HG02678 (cell line): ENCODE data around the gene MATN1.

ENCODE experiments used
- ATAC-seq: cut with Tn5 transposase; IDR thresholded peaks from one replicate; pipeline ENCODE4 v1.9.1; 2021; ENCODE audit warnings: mild to moderate bottlenecking, moderate library complexity; ENCODE audit not compliant: unreplicated experiment

The MATN1 gene

DNA sequence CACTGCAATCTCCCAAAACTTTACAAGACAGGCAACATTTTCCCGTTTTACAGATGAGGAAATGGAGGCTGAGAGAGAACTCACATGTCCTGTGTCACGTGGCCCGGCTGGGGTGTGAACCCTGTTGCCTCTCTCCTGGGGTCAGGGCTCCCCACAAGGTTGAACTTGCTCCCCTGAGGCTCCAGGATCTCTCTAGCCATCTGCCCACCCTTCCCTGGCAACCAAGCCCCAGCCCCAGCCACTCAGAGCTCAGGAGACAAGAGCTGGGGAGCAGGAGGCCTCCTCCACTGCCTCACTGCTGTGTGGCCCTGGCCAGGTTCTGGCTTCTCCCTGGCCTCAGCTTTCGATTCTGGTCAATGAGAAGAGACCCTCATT lies 22.4 kb upstream of the MATN1 start:
- ATAC-seq = no peak

DNA sequence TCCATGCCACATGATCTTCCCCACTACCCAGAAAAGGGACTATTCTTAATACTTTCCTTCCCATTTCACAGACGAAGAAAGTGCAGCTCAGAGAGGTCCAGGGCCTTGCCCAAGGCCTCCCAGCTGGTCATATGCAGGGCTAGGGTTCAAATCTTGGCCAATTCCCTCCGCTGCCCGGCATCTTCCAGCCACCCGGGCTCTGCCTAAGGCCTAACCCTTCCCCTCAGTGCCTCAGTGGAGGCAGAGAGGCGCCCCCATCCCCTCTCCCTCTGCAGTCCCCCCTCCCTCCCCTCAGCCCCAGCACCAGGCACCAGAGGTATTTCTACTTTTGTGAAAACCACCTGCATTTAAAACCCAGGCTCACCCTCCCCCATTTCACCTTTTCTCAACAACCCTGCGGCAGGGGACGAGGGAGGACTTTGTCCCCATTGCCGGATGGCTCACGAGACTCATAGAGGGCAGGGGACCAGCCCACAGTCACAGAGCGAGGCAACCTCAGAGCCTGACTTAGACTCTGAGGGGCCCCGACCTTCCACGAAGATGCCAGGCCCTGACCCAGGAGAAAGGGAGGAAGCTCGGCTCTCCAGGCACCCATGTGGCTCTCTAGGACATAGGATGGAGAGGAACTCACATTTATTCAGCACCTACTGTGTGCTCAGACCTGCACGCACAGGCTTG lies 21.9 kb upstream of the MATN1 start:
- ATAC-seq = no peak

DNA sequence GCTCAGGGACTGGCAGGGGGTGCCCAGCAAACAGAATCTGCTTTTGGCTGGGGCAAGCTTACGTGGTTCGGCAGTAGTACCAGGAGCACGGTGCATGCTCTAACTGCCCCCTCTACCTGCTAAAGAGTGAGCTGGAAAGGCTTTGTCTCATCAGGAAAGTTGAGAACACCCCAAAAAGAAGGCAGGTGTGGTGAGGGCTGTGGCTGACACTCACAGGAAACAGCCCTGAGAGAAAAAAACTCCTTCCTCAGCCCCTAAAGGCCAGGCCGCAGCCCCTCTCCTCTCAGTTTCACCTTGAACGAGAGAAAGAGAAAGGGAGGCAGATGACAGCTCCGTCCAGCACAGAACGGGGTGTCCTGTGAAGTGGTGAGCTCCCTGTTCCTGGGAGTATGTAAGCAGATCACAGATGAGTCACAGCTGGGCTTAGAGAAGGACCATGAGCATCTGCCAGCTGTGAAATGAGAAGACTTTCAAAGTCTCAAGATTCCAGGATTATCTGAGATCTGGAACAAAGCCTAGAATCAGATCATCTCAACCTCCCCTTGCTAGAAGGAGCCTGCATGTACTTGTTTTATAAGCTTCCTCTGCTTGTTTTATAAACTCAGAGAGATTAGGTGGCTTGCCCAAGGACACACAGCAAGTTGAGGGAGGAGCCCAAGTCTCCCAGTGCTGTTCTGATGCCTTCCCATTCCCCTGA lies 20.8 kb upstream of the MATN1 start:
- peak; percentile 37 for ATAC-seq

DNA sequence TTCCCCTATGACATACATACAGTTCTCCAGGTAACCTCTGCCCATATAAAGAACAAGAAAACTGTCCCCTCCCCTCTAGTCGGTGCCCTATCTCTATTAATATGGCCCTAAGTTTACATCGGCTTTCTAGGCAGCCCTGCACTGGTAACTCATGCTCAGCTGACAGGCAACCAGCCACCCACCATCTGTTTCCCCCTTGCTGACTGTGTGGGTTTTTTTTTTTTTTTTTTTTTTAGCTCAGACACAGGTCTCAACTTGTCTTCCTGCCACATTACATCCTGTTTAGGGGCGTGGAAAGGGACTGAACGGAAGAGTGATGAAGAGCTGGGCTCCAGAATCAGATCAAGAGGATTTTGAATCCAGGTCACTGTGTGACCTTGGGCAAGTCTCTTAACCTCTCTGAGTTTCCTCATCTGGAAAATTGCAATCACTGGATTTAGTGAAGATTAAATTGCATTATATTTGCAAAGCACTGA lies 20.2 kb upstream of the MATN1 start:
- ATAC-seq = peak; percentile 32

DNA sequence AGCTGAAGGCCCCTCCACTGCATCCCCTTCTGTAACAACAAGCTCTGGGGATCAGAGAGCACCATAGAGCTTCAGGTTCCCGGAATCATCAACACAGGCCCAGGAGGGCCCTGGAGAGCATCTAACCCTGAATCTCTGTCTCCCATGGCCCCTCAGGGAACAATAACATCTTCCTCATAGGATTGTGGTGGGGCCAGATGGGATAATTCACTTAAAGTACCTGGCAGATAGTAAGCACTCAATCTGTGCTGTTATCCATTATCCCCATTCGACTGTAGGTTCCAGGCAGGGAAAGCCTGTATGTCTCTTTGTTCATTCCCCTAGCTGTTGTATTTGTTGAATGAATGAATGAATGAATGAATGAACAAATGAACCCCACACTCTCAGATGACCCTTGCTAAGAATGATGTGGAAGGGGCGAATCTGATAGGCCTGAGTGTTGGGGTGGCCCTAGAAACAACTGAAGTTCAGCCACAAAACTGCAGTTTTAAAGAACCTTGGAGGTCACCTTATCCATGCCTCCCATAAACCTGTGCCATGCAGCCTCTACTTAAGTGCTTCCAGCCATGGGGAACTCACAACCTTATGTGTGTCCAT lies 19.7 kb upstream of the MATN1 start:
- ATAC-seq = no peak

DNA sequence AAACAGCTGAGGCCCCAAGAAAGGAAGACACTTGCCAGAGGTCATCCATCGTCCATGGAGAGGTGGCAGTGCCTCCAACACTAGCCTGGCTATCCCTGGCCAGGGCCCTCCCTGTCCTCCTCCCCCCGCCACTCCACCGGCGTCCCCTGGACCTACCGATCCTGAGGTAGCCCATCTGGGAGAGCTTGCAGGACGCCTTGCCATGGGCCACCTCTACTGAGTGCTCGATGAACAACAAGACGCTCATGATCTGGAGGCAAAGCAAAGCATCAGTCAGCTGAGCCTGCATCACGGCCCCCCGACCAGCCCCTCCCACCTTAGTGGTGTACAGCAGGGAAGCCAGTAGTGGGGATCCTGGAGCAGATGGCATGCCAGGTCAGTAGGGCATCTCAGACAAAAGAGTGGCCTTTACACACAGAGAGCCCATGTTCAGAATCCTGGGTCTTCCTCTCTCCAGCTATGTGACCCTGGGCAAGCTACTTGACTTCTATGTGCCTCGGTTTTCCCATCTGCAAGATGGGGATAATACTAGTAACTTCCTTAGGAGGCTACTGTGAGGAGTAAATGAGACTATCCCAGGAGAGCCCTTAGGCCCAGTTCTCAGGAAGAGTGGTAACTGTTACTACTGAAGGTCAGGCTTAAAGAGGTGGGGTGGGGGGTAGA lies 19.0 kb upstream of the MATN1 start:
- ATAC-seq = no peak

DNA sequence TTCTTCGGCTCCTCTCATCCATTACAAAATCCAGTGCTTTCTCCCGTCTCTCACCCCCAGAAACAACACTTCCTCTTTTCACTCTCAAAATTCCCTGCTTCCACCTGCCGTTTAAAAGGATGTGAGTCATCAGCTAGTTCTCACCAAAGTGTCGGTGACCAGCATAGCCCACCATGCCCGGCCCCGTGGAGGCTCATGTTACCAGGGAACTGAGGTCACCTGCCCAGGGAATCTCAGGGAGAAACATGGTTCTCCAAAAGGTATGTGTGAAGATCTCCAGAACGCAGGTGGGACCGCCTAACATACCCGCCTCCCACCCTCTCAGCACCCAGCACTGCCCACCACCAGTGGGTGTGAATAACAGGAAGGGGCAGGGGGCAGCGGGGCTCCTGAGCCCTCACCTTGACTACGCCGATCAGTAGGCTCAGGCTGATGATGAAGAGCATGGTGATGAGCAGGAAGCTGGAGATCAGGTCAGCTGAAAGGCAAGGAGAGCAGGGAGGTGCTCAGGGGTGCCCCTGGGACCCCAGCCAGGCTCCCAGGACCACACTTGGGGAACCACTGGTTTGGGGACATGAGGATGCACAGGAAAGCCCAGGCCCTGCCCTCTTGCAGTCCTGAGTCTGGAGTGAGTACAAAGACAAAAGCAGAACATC lies 18.0 kb upstream of the MATN1 start:
- ATAC-seq = no peak

DNA sequence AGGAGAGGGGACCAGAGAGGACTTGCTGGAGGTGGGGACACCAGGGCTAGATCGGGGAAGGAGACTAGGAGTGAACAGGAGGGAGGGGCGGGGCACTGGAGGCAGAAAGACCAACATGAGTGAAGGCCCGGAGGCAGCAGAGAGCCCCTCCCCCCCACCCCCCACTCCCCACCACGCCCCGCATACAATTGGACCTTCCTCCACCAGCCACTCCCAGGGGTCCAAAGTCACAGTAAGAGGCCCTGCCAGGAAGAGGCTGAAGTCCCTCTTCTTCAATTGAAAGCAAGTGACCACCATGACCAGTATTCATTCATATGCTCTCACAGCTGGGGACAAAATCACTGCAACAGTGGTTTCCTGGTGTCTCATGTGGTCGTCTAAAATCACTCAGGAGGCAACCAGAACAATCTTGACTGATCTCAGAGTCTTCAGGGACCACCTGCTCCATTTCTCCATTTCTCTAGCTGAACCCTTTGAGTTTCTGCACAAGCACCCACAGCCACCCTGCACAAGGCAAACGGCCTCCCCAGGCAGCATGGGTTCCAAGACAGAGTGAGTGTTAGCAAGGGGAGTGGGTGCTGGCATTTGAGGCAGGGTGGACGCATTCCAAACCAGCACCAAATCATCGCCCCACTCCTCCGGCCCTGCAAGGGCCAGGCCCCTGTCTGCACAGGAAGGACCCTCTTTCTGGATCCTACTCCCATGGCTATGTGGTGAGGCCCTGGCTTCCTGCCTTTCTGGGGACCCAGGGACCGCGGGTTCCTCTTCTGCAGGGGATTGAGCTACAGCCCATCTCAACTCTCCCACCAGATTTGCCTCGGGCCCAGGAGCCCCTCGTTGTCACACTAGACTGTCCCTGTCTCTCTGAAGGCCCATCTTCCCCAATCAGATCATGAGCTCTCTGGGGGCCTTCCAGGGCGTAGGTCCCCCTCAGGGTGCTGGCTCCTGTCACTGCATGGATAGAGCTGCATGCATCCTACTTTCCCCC lies 17.2 kb upstream of the MATN1 start:
- no peak for ATAC-seq

DNA sequence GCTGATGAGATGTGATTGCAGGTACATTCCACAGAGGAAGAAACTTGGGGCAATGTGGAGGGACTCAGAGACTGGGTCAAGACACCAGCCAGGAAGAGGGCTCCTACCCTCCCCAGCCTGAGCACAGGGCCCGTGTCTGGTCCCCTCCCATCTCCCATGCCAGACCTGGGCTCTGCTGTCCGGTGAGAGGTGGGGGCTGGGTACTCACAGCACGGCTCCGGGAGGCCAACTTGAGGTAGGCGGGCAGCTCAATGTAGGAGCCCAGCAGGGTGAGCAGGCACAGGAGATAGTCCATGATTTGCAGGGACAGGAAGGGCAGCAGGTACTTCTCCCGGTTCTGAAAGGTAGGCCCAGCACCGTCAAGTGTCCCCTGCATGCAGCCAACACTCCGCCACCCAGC lies 16.2 kb upstream of the MATN1 start:
- ATAC-seq = no peak

DNA sequence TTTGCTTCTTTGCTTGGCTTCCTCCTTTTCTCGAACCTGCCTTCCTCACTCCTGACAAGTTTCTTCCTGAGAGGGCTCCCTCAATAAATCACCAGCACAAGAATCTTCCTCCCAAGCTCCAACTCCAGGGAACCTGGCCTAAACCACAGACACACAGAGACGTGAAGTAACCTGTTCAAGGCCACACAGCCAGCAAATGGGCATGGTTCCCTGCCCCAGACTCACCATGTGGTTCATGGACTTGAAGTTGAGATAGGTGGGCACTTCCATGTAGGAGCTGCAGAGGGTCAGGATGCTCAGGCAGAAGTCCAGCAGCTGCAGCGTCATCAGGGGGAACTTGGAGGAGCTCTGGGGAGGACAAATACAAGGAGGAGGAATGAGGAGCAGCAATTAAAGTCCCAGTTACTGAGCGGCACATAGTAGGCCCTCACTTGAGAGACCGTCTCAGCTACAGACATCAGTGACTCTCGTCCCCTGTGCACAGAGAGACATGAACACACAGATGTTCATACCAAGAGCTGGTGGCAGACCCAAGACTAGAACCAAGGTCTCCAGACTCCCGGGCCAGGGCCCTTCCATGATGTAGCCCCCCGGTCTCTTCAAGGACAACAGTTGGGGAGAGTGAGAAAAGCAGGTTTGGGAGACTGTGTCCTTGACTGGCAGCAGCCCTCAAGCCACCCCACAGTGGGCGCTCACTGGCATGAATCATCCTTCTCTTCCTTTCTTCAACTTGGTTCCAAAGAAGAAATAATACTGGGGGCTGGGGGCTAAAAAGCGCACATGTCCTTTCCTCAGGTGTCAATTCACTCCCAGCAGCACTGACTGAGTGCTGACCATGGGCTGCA lies 15.6 kb upstream of the MATN1 start:
- ATAC-seq = no peak

DNA sequence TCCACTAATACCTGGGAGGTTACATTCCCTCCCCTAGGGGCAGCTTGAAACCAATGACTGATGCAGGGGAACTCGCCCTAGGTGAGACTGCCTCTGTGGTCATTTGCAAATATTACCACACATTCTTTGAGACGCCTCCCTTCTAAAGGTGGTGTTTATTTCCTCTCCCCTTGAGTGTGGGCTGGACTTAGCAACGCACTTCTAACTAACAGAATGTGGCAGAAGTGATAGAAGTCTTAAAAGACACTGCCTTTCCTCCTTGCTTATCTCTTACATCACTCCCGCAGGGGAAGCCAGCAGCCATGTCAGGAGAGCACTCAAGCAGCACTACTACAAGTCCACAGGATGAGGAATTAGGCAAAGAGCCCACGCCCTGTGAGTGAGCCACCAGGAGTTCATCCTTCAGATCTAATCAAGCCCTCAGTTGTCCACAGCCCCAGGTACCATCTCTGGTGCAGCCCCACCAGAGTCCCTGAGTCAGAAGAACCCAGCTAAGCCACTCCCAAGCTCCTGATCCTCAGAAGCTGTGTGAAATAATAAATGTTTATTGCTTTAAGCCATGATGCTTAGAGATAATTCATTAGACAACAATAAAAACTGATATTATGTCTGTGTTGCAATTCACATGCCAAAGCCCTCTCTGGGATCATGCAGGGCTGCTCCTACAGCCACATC lies 14.8 kb upstream of the MATN1 start:
- ATAC-seq = no peak

DNA sequence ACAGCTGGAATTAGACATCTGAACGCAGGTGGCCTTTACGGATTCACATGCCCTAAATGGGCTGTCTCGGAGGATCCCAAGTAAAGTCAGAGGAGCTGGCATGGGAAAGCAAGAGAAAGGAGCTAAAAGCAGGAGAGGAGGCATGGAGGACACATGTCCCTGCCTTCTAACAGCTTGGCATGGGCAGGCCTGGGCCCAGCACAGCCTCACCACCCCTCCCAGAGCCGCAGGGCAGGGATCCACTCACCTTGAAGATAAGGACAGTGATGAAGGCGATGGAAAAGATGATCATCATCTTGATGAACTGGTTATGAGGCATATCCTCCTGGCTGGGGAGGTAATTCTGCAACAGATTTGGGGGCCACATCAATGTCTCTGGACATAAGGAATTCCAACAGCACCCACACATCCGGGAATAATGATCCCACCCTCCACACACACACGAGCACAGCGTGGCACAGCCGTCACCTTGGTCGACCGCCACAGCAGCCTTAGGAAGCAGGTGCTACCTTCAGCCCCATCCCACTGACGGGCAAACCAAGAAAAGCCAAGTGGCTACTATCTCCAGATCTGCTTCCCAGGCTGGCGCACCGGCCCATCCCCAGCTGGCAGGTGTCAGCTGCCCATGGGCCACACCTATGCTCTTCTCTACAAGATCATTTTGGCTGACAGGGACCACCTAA lies 14.1 kb upstream of the MATN1 start:
- ATAC-seq = no peak

DNA sequence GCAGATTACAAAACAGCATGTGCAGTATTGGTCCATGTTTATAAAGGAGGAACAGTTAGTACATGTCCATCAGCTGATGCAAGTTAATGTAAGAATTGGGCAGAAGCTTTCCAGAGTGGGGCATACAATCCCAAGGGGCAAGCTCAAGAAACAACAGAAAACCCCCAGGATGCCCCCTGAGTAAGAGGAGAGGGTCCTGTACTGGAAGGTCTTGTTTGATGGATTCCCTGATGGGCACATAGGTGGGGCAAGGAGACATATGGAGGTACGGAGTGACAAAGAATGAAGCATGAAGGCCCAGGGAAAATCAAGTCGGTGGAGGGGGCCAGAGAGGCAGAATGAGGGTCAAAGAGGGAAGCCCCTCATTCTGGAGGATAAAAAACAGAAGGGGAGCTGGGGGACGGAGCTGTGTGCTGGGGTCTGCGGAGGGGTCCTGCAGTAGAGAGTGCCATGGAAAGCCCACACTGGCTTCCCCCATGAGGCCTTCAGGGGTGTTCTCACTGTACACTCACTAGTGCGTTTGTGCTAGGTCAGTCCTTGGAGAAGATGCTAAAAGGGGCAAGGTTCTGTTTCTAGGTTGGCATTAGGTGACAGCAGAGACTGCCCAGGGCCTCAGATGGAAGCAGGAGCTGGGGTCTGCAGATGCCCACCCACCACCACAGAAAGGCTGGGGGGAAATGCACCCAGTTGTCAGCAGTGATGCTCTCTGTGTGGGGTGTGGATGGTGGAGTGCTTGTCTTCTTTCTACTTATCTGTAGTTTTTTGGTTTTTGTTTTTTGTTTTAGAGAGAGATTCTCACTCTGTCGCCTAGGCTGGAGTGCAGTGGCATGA lies 12.5 kb upstream of the MATN1 start:
- ATAC-seq = no peak

DNA sequence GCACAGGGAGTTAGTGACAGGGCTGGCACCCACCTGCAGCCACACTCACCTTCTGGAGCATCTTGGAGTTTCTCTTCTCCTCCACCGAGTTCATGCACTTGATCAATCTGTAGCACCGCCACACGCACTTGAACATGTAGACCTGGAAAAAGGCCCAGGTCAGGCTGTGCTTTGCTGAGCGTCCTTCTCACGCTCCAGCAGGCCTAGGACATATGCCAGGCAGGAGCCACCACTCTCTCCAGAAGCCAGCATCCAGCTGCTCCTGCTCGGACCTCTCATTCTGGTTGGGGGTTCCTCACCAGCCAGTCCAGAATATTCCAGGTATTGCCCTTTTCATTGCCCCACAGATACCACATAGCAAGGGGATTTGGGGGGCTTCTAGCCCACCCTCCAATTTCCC lies 11.7 kb upstream of the MATN1 start:
- no peak for ATAC-seq

DNA sequence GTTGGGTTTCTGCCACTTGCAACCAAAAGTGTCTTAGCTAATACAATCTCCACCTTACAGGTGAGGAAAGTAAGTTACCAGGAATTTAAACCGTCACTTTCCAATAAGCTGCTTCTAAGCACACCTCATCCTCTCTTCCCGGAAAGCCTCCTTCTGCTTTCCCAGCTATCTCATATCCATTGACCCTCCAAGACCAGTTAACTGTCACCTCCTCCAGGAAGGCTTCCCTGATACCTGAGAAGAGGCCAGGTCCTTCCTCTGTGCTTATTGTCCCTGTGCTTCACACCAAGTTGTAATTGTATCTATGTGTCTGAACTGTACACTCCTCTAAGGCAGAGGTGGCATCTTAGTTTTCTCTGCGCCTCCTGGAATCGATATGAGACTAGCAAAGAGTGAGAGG lies 11.2 kb upstream of the MATN1 start:
- ATAC-seq = no peak

DNA sequence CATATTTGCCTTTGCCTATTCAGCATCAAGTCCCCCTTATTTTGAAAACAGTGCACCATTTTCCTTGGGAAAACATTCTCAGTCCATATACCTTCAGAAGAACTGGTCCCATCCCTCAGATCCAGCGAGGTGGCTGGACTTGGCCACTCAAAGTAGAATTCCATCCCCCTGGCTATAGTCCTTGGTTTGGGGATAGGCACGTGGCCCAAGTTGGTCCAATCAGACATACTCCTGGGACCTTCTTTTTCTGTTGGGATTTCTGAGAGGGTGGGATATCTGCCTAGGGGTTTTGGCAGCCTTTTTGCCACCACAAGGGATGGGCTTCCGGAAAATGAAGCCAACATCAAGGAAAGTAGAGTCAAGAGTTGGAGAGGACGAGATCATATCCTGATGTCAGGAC lies 10.7 kb upstream of the MATN1 start:
- ATAC-seq = no peak

DNA sequence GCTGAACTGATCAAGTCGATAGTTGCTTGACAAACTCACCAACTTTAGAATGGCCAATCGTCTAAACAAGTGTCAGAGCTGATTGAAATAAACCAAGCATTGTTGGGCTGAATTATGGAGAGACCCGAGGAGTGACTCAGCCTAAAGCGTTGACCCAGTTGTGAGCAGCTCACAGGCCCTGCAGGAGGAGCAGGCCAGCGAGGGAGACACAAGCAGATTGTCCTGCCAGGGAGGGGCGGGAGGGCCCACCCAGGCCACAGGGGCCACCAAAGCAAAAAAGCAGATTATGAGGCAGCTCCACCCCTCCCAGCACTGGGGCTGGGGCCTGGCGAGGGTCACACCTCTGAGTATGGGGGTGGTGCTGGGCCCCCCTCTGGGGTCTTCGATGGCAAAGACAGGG lies 10.1 kb upstream of the MATN1 start:
- no peak for ATAC-seq
